Measurements from ENCODE around the gene CDC42BPG. TPM values are rescaled to one million over a fixed set of nuclear protein-coding genes. Genes with fewer than 3 reads are reported as not detected.

The CDC42BPG gene
- total RNA-seq, 1 experiment from 2014 or later: 24.9 TPM

DNA sequence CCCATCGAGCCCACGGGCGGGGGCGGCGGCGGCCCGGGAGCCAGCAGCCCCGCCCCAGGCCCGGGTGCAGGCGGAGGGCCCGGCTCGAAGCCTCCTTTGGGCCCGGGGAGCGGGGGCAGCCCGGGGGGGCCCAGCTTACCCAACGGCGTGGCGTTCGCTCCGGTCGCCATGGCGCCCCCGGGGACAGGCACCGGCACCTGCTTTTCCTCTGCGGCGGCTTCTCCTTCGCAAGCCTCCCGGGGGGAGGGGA lies 66.3 kb downstream of the CDC42BPG start:
- no peak overlapping the region for H4K8ac ChIP-seq (replicated peaks; ENCODE audit: insufficient read length, low read depth, low read length)
- no peak overlapping the region for H4K91ac ChIP-seq (ENCODE audit: insufficient read length, low read depth, low read length)
- H3K4me3 Mint-ChIP-seq: peak overlapping the region; percentile 77 to 87
- no CpG with 5 or more reads among the region's 28 CpGs for WGBS (ENCODE audit: extremely low coverage, insufficient read length, low lambda C conversion rate)
- no peak overlapping the region for H3K23ac ChIP-seq (ENCODE audit: insufficient read length, low read depth, low read length)
- H3K14ac ChIP-seq (ENCODE audit: insufficient read depth, low read length): peak overlapping the region; percentile 96
- no peak overlapping the region for H3T11ph ChIP-seq (ENCODE audit: low read length)
- H3K27ac Mint-ChIP-seq: no peak overlapping the region; a peak in 1 of 7 replicates
- no peak overlapping the region for H2BK5ac ChIP-seq (ENCODE audit: insufficient read length, low read length)
- H3K23me2 ChIP-seq (ENCODE audit: insufficient read length, low read depth, low read length, poor library complexity, severe bottlenecking): no peaks in the 10 kb centered on the region
- H2AFZ ChIP-seq (ENCODE audit: low read length): no peak overlapping the region
- H2BK120ac ChIP-seq (ENCODE audit: low read depth, low read length, poor library complexity, severe bottlenecking): no peak overlapping the region
- H3K9ac ChIP-seq (ENCODE audit: extremely low read depth, insufficient read length, low read length): peak overlapping the region; percentile 87
- H3K4ac ChIP-seq (ENCODE audit: low read depth, low read length): no peak overlapping the region; the same call in 1 of the 2 replicates
- H2BK12ac ChIP-seq (ENCODE audit: insufficient read length, low read depth, low read length): no peak overlapping the region
- peak overlapping the region; percentile 42 for H3K27ac ChIP-seq (ENCODE audit: insufficient read length, low read depth, low read length)
- no peaks in the 10 kb centered on the region for H3K4me1 ChIP-seq (ENCODE audit: insufficient read depth, low read length)
- no peak overlapping the region for H2BK20ac ChIP-seq (ENCODE audit: low read depth, low read length, poor library complexity, severe bottlenecking)
- H3K79me1 ChIP-seq (ENCODE audit: insufficient read depth, low read depth, low read length, poor library complexity, severe bottlenecking): peaks cover 3% of the 10 kb centered on the region
- peaks cover 23 to 39% of the 10 kb centered on the region in 2 experiments for H3K4me1 Mint-ChIP-seq
- no peak overlapping the region for H2BK15ac ChIP-seq (ENCODE audit: low read depth, low read length)
- no peak overlapping the region for H4K5ac ChIP-seq (ENCODE audit: insufficient read length, low read depth, low read length)
- no peaks in the 10 kb centered on the region for H3K27me3 ChIP-seq (ENCODE audit: insufficient read depth, low read length)
- no peaks in the 10 kb centered on the region; a peak in 1 of 5 replicates for H3K9me3 Mint-ChIP-seq
- H3K4me2 ChIP-seq (ENCODE audit: insufficient read depth, insufficient read length, low read length): peak overlapping the region; percentile 2
- no peaks in the 10 kb centered on the region for H3K27me3 Mint-ChIP-seq (ENCODE audit: low read depth)
- H3K9me3 ChIP-seq (ENCODE audit: control insufficient read depth, low read depth, low read length): no peaks in the 10 kb centered on the region
- H2AK5ac ChIP-seq (ENCODE audit: insufficient read length, low read length): no peak overlapping the region
- H3K79me2 ChIP-seq (ENCODE audit: insufficient read depth, low read length): peaks cover 26% of the 10 kb centered on the region
- H3K56ac ChIP-seq (ENCODE audit: insufficient read length, low read depth, low read length): no peak overlapping the region
- H4K20me1 ChIP-seq (ENCODE audit: control insufficient read depth, insufficient read depth, insufficient read length): no peaks in the 10 kb centered on the region
- no peak for DNase-seq
- peaks cover 41 to 48% (median 44%) of the 10 kb centered on the region in 3 experiments for H3K36me3 Mint-ChIP-seq (ENCODE audit: insufficient read depth in 1 of 3, low read depth in 3 of 3)
- peak overlapping the region; percentile 92 for H3K18ac ChIP-seq (ENCODE audit: insufficient read length, low read depth, low read length)
- TF ChIP-seq CTCF (conservative IDR thresholded peaks at IDR 0.05): no peak
